ENCODE measurements around the gene POPDC2. TPM values are rescaled to one million over a fixed set of nuclear protein-coding genes. Genes with fewer than 3 reads are reported as not detected.

POPDC2 gene
- polyA plus RNA-seq, 4 donors = 2.6 to 4.7 (median 3.6) TPM

GRCh38 chr3:119642746-119643473 lies 17.5 kb downstream of the POPDC2 start:
- DNase-seq (ENCODE audit: low read depth in 4 of 4, low spot score in 3 of 4) = no peak

DNA sequence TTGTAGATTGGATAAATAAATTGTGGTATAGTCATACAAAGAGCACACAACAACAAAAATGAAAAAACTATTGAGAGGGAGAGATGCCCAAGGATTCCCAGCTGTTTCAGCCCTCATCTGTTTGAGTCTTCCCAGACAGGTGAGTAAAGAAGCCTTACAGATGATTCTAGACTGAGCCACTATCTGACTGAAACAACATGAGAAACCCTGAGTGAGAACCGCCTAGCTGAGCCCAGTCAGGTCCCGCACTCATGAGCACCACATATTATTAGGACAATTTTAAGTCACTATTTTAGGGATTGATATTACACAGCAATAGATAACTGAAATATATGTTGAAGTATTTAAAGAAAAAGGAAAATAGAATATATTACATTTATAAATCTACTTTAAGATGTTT lies 19.0 kb downstream of the POPDC2 start:
- DNase-seq (ENCODE audit: low read depth in 4 of 4, low spot score in 3 of 4) = no peak

DNA sequence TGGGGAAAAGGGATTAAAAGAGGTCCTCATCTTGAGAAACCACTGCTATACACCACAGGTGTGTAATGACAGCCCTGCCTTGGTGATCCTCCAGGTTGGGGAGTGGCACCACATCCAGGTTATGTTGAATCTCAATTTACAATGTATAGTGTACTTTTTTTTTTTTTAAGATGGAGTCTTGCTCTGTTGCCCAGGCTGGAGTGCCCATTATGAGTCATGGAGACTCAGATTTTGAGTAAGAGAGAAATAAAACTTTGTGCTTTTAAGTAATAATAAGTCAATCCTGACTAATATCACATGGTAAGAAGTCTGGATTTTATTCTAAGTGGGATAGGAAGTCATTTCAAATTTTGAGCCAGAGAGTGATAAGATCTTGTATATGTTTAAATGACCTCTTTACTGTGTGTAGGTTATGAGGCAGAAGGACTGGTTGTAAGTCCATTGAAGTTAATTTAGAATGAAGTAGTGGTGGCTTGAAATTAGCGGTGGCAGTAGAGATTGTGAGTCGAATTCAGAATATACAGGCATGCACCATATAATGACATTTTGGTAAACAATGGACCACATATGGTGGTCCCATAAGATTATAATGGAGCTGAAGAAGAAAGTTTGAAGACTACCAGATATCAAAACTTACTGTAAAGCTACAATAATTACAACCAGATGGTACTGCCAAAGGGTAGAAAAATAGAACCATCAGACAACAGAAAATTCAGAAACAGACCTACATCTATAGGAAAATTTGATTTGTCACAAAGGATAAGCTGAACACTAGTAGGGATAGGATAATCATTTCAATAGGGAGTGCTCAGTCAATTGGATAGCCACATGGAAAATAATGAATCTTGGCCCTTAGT lies 20.7 kb downstream of the POPDC2 start:
- DNase-seq (ENCODE audit: low read depth in 4 of 4, low spot score in 3 of 4) = no peak

DNA sequence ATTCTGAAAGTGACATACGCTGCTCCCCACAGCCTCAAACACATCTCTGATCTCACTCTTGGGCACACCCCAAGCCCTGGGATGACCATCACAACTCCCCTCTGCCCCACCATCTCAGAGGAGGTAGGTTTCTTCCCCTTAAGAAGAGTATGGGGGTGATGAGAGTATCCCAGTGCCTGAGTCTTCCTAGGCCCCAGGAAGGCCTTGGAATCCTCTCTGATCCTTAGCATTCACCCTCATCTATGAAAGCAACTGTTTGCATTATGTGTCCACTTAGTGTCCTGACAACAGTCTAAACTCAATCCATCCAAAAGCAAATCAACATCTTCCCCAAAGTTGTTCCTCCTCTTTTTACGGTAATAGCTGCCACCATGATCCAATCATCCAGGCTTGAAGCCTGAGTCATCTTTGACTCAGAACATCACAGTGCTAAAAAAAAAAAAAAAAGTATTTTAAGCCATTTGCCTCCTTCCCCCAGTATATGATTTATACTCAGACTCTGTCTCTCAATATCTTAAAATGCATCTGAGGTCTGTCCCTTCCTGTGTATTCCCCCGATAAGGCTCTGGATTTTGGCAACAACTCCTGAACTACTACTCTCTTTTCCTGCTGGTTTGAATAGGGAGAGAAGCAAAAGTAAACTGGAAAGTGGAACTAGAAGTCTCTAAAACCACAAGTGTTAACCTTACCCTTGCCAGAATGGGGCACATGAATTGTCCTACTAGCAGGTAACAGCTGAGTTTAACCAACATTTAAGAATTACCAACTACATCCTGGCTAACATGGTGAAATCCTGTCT lies 22.5 kb downstream of the POPDC2 start:
- no peak for DNase-seq (ENCODE audit: low read depth in 4 of 4, low spot score in 3 of 4)

DNA sequence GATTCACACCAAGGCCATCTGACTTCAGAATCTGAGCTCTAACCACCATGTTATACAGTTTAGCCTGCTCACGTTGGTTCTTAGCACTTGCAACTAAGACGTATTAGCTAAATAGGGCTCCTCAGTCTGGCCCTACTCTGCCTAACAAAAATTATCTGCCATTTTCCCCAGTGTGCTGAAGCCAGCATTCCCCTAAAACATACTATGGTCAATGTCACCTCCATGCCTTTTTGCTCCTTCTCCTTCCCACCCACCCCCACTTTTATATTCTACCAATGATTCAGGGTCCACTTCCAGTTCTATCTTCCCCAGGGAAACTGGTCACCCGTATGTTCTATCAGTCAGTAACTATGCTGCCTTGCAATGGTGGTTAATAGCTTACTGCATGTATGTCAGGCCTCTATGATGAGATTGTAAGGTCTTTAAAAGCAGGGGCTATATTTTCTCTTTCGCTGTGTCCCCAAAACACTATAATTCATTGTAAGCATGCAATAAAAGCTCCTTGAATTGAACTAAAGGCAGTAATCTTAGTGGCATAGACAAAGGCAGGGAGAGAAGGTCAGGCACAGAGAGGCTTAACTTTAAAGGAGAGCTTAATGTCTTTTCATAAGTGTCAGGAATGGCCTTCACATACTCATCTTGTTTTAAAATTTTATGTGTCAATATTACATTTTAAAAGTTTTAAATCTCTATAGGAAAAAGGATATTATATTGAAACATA lies 23.3 kb downstream of the POPDC2 start:
- DNase-seq (ENCODE audit: low read depth in 4 of 4, low spot score in 3 of 4) = no peak

GRCh38 chr3:119636249-119636648 lies 24.1 kb downstream of the POPDC2 start:
- no peak for DNase-seq (ENCODE audit: low read depth in 4 of 4, low spot score in 3 of 4)

- DNase-seq (ENCODE audit: low read depth in 4 of 4, low spot score in 3 of 4) = no peak
Measured at GRCh38 chr3:119635719-119636118, 24.7 kb downstream of the POPDC2 start.

DNA sequence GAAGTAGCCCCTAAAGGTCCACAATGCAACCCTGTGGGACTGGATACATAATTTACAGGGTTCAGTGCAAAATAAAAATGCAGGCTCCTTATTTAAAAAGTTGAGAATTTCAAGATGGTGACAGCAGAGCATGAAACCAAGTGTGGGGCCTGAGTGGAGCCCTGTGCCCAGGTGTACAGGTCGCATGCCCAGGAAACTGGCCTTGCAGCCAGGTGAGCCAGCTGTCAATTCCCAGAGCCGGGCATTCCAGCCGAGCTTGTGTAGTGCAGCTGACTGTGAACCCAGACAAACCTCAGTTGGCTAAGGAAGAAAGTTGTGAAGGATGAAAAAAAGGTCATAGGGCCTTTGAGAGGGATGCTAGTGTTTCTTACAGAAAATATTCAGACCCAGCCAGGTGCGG lies 27.6 kb downstream of the POPDC2 start:
- no peak for DNase-seq (ENCODE audit: low read depth in 4 of 4, low spot score in 3 of 4)

- no peak for DNase-seq (ENCODE audit: low read depth in 4 of 4, low spot score in 3 of 4)
Measured at GRCh38 chr3:119632216-119632615, 28.2 kb downstream of the POPDC2 start.

- DNase-seq (ENCODE audit: low read depth in 4 of 4, low spot score in 3 of 4) = no peak
Measured at GRCh38 chr3:119631516-119631915, 28.9 kb downstream of the POPDC2 start.

DNA sequence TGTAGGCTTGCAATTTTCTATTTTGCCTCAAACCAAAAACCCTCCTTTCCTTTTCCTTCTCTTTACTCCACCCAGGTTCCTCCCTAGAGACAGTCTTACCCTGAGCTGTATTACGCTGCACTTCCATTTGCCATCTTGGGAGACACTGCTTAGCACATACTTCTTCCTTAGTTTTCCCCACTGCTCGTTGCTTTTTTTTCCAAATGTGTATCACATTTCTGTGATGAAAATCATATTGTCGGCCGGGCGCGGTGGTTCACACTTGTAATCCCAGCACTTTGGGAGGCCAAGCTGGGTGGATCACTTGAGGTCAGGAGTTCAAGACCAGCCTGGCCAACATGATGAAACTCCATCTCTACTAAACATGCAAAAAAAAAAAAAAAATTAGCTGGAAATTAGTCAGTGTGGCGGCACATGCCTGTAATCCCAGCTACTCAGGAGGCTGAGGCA lies 29.5 kb downstream of the POPDC2 start:
- no peak for DNase-seq (ENCODE audit: low read depth in 4 of 4, low spot score in 3 of 4)

GRCh38 chr3:119630128-119630879 lies 30.1 kb downstream of the POPDC2 start:
- DNase-seq (ENCODE audit: low read depth in 4 of 4, low spot score in 3 of 4) = no peak

GRCh38 chr3:119628816-119629445 lies 31.5 kb downstream of the POPDC2 start:
- DNase-seq (ENCODE audit: low read depth in 4 of 4, low spot score in 3 of 4) = no peak

DNA sequence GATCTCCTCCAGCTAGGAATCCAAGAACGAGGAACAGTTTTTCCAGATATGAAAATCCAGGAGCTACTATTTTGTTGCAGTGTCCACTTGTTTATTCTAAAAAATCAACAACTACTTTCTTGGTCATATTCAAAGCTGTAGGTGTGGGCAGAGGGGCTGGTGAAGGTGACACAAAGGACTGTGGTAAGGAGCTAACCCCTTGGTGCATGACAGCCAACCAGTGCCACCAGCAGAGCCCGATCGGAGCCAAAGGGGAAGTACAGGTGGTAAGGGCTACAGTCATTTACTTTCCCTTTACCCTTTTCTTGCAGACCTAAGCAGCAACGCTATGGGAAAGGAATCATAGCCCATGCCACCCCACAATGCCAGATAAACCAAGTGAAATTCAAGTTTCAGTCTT lies 32.0 kb downstream of the POPDC2 start:
- DNase-seq (ENCODE audit: low read depth in 4 of 4, low spot score in 3 of 4) = no peak

DNA sequence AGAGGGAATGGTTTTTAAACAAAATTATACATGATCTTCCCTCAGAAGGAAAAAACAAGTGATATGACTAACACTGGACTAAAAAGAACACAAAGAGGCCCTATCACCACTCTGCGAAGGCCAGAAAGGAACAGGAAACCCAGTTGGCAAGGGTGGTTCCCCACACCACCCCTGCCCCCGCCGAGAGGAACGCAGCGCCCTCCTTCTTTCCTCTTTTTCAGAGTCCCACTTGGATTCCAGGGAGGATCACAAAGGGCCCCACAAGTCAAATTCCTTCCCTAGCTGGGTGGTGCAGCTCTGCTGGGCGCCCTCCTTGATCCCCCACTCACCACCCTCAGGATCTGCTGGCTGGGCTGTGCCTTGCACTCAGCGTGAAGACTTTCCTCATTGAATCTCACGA lies 32.9 kb downstream of the POPDC2 start:
- no peak for DNase-seq (ENCODE audit: low read depth in 4 of 4, low spot score in 3 of 4)

- DNase-seq (ENCODE audit: low read depth in 4 of 4, low spot score in 3 of 4) = no peak
Measured at GRCh38 chr3:119626196-119626595, 34.2 kb downstream of the POPDC2 start.

- no peak for DNase-seq (ENCODE audit: low read depth in 4 of 4, low spot score in 3 of 4)
Measured at GRCh38 chr3:119625451-119626153, 34.8 kb downstream of the POPDC2 start.

- no peak for DNase-seq (ENCODE audit: low read depth in 4 of 4, low spot score in 3 of 4)
Measured at GRCh38 chr3:119624002-119624720, 36.2 kb downstream of the POPDC2 start.
